ENCODE data around the gene IRF2BP1.
"Not testable (repeated sequence)": the region's sequence is repeated elsewhere in the genome, so short reads cannot be mapped to it uniquely, and the experiment has no call there.

IRF2BP1 gene

DNA sequence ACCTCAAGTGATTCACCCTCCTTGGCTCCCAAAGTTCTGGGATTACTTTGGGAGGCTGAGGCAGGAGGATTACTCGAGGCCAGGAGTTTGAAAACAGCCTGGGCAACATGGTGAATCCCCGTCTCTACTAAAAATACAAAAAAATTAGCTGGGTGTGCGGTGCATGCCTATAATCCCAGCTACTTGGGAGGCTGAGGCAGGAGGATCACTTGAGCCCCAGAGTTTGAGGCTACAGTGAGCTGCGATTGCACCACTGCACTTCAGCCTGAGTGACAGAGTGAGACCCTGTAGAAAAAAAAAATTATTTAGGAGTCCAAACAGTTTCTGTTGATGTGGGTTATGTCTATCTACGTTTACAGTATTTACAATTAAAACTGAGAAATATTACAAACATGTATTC lies 15.1 kb downstream of the IRF2BP1 start:
- DNase-seq: no peak
- Histone ChIP-seq H3K9me3 (no peaks in the 10 kb centered on the region), H3K4me3 (no peak overlapping the region), H3K27ac (no peak overlapping the region), H3K27me3 (peaks cover 0 to 10% of the 10 kb centered on the region in 2 donors), H3K4me1 (no peaks in the 10 kb centered on the region), H3K36me3 (no peaks in the 10 kb centered on the region)
- TF ChIP-seq, protein P1, sequence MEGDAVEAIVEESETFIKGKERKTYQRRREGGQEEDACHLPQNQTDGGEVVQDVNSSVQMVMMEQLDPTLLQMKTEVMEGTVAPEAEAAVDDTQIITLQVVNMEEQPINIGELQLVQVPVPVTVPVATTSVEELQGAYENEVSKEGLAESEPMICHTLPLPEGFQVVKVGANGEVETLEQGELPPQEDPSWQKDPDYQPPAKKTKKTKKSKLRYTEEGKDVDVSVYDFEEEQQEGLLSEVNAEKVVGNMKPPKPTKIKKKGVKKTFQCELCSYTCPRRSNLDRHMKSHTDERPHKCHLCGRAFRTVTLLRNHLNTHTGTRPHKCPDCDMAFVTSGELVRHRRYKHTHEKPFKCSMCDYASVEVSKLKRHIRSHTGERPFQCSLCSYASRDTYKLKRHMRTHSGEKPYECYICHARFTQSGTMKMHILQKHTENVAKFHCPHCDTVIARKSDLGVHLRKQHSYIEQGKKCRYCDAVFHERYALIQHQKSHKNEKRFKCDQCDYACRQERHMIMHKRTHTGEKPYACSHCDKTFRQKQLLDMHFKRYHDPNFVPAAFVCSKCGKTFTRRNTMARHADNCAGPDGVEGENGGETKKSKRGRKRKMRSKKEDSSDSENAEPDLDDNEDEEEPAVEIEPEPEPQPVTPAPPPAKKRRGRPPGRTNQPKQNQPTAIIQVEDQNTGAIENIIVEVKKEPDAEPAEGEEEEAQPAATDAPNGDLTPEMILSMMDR (IDR thresholded peaks at IDR 0.05): no peak
- intact Hi-C loops (cut with DNase I; ENCODE audit: low total_unique reads): no loop called here

DNA sequence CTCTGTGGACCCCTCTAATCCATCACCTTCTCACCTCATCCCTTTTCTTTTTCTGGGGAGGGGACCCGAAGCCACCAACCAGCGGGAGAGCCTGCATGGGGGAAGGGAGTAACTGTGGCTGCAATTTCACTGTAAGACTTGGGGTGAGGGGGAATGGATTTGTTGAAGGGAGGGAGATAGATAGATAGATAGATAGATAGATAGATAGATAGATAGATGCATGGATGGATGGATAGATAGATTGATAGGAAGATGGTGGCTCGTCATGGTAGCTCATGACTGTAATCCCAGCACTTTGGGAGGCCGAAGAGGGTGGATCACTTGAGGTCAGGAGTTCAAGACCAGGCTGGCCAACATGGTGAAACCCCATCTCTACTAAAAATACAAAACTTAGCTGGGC lies 18.7 kb downstream of the IRF2BP1 start:
- Histone ChIP-seq H3K27me3 (peaks cover 3 to 33% of the 10 kb centered on the region in 2 donors), H3K4me1 (peaks cover 0 to 16% (median 11%) of the 10 kb centered on the region in 4 donors)
- H3K4me3 ChIP-seq; H3K9me3 ChIP-seq; H3K27ac ChIP-seq; H3K36me3 ChIP-seq; intact Hi-C loops (cut with DNase I; ENCODE audit: low total_unique reads); DNase-seq: not testable (repeated sequence)

DNA sequence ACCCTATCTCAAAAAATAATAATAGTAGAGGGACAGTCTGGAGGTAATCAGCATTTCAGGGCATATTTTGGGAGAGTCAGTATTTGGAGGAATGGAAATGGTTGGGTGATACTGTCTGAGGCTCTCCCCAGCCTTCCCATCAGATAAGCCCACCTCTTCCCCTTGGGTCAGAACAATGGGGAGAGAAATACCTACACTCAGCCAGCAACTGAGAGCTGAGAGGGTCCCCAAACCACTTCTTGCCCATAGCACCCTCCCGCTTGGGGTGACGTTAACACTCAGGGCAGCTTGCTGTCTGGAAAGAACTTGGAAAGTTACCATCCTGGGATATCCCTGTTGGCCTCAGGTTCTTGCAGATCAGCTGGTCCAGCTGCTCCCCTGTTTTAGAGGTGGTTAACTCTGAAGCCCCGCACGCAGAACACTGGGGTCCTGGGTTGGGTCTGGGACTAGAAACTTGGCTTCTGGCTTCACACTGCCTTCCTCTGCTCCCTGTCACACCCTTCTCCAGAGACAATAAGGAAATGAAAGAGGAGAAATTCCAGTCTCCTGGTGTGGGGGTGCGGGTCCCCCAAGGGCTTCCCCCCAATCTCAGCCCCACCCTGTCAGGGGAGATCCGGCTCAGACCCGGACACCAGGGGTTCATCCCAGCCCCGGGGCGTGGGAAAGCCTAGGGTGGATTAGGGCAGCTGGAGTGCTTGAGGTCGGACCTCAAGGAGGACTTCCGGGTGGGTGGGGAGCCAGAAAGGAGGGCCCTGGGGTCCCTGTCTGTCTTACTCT lies 19.4 kb downstream of the IRF2BP1 start:
- H3K27me3 ChIP-seq: peaks cover 3 to 33% of the 10 kb centered on the region in 2 donors
- H3K9me3 ChIP-seq: no peaks in the 10 kb centered on the region
- DNase-seq: no peak
- TF ChIP-seq, protein P1 (IDR thresholded peaks at IDR 0.05): no peak
- intact Hi-C loops (cut with DNase I; ENCODE audit: low total_unique reads): no loop called here
- peaks cover 0 to 23% (median 15%) of the 10 kb centered on the region in 4 donors for H3K4me1 ChIP-seq
- no peak overlapping the region for H3K4me3 ChIP-seq
- H3K27ac ChIP-seq: no peak overlapping the region
- no peaks in the 10 kb centered on the region for H3K36me3 ChIP-seq

DNA sequence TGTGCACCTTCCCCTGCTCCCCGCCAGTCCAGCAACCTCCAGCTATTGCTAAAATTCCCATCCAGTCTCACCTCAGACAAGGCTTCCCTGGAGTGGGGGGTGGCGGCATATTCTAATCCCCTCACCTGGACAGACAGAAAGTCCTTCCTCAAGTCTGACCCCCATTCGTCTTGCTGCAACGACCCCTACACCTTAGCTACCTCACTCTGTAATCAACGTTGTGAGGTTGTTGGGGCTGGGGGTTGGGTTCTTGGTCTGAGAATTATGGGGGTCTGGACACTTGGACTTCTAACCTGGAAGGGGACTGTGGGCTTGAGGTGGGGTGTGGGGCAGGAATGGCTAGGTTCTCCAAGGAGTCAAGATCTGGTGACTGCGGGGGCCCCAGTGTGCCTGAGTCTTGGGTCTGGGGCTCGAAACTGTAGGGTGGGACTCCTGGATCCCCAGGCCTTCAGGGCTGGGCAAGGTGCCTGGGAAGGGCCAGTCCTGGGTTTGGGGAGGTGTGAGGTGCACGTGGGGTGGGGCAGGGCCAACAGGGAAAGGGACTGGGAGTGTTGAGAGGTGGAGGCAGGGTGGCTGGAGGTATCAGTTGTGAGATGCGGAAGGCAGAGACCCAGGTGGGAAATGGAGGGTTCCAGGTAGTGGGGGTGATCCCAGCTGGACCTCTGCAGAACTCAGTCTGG lies 20.5 kb downstream of the IRF2BP1 start:
- intact Hi-C loops (cut with DNase I; ENCODE audit: low total_unique reads): no loop called here
- Histone ChIP-seq H3K4me1 (peaks cover 0 to 25% (median 16%) of the 10 kb centered on the region in 4 donors), H3K27me3 (peaks cover 3 to 33% of the 10 kb centered on the region in 2 donors), H3K9me3 (no peaks in the 10 kb centered on the region), H3K36me3 (no peaks in the 10 kb centered on the region), H3K4me3 (no peak overlapping the region), H3K27ac (no peak overlapping the region)
- TF ChIP-seq, protein P1 (IDR thresholded peaks at IDR 0.05): no peak
- no peak for DNase-seq

DNA sequence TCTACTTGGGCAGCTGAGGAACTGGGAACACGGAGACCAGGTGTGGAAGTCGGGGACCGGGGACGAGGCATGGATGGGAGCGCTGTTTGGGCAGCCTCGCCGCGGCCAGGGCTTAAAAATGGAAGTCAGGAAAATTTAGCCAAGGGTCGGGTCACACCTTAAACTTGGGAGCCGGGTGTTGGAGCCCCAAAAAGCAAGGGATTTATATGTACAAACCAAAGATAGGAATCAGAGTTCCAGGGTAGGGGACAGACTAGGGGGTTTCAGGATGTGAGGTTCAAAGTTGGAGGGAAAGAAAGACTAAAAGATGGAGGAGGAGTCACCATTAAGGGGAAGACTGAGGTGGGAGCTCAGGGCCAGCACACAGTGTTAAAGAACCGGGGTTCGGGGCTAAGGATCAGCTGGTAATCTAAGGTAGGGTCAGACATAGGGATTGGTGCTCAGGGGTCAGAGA lies 21.3 kb downstream of the IRF2BP1 start:
- no peak overlapping the region for H3K27ac ChIP-seq
- peaks cover 0 to 25% (median 16%) of the 10 kb centered on the region in 4 donors for H3K4me1 ChIP-seq
- H3K9me3 ChIP-seq: no peaks in the 10 kb centered on the region
- intact Hi-C loops (cut with DNase I; ENCODE audit: low total_unique reads): no loop called here
- H3K36me3 ChIP-seq: peaks cover under 1 to 1% (median 1%) of the 10 kb centered on the region in 3 donors
- peaks cover 3 to 33% of the 10 kb centered on the region in 2 donors for H3K27me3 ChIP-seq
- peak overlapping the region in 1 of 2 donors; percentile 92 for H3K4me3 ChIP-seq
- TF ChIP-seq, protein P1 (IDR thresholded peaks at IDR 0.05): no peak
- no peak for DNase-seq
